GM21529 (cell line): Measurements from ENCODE around the gene AATK.
A peak's percentile ranks its signal among the peaks of the same experiment; 100 is the strongest.

Source experiments
- ATAC-seq: cut with Tn5 transposase; IDR thresholded peaks from one replicate; pipeline ENCODE4 v1.9.1; 2021; ENCODE audit not compliant: unreplicated experiment

The AATK gene

GRCh38 chr17:81118308-81119221, 47.5 kb downstream of the AATK start:
- no peak for ATAC-seq

- ATAC-seq, result no peak
Observed at GRCh38 chr17:81117672-81118198, 48.3 kb downstream of the AATK start.

- no peak for ATAC-seq
Observed at GRCh38 chr17:81116704-81117103, 49.3 kb downstream of the AATK start.

- no peak for ATAC-seq
Observed at GRCh38 chr17:81115749-81116464, 50.1 kb downstream of the AATK start.

- no peak for ATAC-seq
Observed at GRCh38 chr17:81115219-81115618, 50.8 kb downstream of the AATK start.

GRCh38 chr17:81114351-81115093, 51.5 kb downstream of the AATK start:
- no peak for ATAC-seq

GRCh38 chr17:81113158-81113724, 52.8 kb downstream of the AATK start:
- ATAC-seq, result no peak

- ATAC-seq, result no peak
Observed at GRCh38 chr17:81112450-81112849, 53.6 kb downstream of the AATK start.

- no peak for ATAC-seq
Observed at GRCh38 chr17:81111066-81111465, 55.0 kb downstream of the AATK start.

- ATAC-seq, result no peak
Observed at GRCh38 chr17:81110488-81111040, 55.5 kb downstream of the AATK start.

- no peak for ATAC-seq
Observed at GRCh38 chr17:81109957-81110356, 56.1 kb downstream of the AATK start.

GRCh38 chr17:81108220-81108619, 57.8 kb downstream of the AATK start:
- no peak for ATAC-seq

- no peak for ATAC-seq
Observed at GRCh38 chr17:81106716-81107115, 59.3 kb downstream of the AATK start.

GRCh38 chr17:81103379-81103778, 62.6 kb downstream of the AATK start:
- no peak for ATAC-seq

- no peak for ATAC-seq
Observed at GRCh38 chr17:81102869-81103268, 63.2 kb downstream of the AATK start.

GRCh38 chr17:81102352-81102751, 63.7 kb downstream of the AATK start:
- no peak for ATAC-seq

GRCh38 chr17:81101614-81102306, 64.3 kb downstream of the AATK start:
- peak; percentile 81 for ATAC-seq

GRCh38 chr17:81100668-81101067, 65.4 kb downstream of the AATK start:
- no peak for ATAC-seq

GRCh38 chr17:81099888-81100287, 66.1 kb downstream of the AATK start:
- no peak for ATAC-seq

GRCh38 chr17:81097943-81098308, 68.1 kb downstream of the AATK start:
- no peak for ATAC-seq
